ENCODE data around the gene SPATA20.

- TF ChIP-seq CTCF (IDR thresholded peaks at IDR 0.05; ENCODE audit: extremely low read depth in 1 of 2, insufficient read depth in 1 of 2, low read depth in 1 of 2, low read length in 2 of 2) (no peak), POLR2AphosphoS5 (IDR thresholded peaks at IDR 0.05; ENCODE audit: insufficient read depth, low read depth, low read length) (no peak), EZH2 (IDR thresholded peaks at IDR 0.05; ENCODE audit: borderline replicate concordance, low read depth, low read length, severe bottlenecking) (no peak), MAX (IDR thresholded peaks at IDR 0.05; ENCODE audit: insufficient read depth, insufficient read length) (no peak), JUN (IDR thresholded peaks at IDR 0.05; ENCODE audit: borderline replicate concordance, insufficient read depth, insufficient read length, low read depth) (no peak), MYC (IDR thresholded peaks at IDR 0.05; ENCODE audit: low read depth, low read length) (no peak), POLR2A (IDR thresholded peaks at IDR 0.05; ENCODE audit: low read depth, low read length) (no peak)
Observed at GRCh38 chr17:50535407-50535806, 11.6 kb upstream of the SPATA20 start.

Data from endothelial cell of umbilical vein (primary cell).